Coronary artery (tissue), 2 donors: ENCODE results near the gene RERE.
A peak's percentile ranks its signal among the peaks of the same experiment; 100 is the strongest.
"Not testable (repeated sequence)": the region's sequence is repeated elsewhere in the genome, so short reads cannot be mapped to it uniquely, and the experiment has no call there.

Experiments used
- DNase-seq: peaks from one replicate; pipeline ENCODE4 v3.0.0-alpha.2; 2017; ENCODE audit warnings: low spot score
- H3K27ac ChIP-seq, 2 donors: fragments of 200-600 bp; sonication (generic); one replicate each; pipeline ENCODE4 v1.5.1; 2016 to 2019
- H3K4me3 ChIP-seq: fragments of 200-600 bp; sonication (generic); 2 replicates; pipeline ENCODE4 v1.5.1; 2016; ENCODE audit warnings: mild to moderate bottlenecking, moderate library complexity
- TF ChIP-seq, protein P1 (sequence below): fragments of 200-600 bp; sonication (generic); IDR thresholded peaks from one replicate; pipeline ENCODE4 v1.5.1; 2019; ENCODE audit warnings: antibody characterized with exemption

The RERE gene

DNA sequence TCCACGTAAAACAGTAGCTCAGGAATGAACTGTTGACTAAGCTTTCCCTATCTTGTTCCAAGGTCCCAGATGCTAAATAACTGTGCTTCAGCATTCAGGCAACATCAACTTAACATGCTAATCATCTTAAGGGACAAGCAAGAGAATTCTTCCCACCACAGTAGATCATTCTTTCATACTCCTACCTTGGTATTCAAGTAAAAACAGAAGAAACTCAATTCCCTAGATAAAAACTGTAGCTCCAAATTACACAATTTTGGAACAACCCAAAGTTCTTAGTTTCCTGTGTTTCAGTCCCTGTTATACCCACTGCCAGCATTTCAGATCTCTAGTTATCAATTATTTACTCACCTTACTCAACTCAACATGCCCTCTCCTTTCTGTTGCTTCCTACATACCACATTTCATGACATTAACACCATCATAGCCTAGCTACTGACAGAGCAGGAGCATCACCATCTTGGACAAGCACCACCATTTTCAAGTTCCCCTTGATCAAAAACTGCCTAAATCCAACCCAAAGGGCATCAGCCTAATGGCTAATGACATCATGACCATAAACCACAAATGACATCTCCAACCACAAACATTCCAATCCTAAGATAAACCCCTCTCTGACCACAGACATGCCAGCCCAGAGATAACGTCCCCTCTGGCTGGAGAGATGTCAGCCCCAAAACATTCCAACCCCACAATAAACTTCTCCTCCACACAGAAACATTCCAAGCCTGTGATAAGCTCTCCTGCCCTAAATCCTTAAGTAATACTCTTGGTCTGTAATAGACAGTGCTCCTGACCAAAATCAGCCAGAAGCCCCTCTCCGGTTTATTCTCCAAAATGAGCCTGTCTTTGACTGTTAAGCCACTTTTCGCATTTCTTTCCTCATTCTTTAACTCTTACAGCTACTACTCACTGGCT lies 191.2 kb downstream of the RERE start:
- Histone ChIP-seq H3K27ac (peak overlapping the region in 1 of 2 donors; percentile 52), H3K4me3 (no peak overlapping the region)
- TF ChIP-seq, protein P1, sequence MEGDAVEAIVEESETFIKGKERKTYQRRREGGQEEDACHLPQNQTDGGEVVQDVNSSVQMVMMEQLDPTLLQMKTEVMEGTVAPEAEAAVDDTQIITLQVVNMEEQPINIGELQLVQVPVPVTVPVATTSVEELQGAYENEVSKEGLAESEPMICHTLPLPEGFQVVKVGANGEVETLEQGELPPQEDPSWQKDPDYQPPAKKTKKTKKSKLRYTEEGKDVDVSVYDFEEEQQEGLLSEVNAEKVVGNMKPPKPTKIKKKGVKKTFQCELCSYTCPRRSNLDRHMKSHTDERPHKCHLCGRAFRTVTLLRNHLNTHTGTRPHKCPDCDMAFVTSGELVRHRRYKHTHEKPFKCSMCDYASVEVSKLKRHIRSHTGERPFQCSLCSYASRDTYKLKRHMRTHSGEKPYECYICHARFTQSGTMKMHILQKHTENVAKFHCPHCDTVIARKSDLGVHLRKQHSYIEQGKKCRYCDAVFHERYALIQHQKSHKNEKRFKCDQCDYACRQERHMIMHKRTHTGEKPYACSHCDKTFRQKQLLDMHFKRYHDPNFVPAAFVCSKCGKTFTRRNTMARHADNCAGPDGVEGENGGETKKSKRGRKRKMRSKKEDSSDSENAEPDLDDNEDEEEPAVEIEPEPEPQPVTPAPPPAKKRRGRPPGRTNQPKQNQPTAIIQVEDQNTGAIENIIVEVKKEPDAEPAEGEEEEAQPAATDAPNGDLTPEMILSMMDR, result no peak
- DNase-seq, result no peak

DNA sequence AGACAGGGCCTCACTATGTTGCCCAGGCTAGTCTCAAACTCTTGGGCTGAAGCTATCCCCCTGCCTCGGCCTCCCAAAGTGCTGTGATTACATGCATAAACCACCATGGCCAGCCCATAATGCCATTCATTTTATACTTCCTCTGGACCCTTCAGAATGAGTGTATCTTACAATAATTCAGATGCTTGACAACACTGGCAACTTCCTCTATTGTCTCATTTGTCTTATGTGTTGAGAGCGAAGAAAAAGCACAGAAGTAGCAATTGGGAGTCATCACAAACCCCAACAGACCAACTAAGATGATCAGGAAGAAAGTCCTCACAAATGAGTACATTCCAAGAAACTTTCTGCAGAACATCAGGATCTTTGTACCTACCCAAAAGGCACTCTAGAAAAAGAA lies 191.9 kb downstream of the RERE start:
- no peak overlapping the region for H3K27ac ChIP-seq
- no peak for DNase-seq
- TF ChIP-seq, protein P1, result no peak

DNA sequence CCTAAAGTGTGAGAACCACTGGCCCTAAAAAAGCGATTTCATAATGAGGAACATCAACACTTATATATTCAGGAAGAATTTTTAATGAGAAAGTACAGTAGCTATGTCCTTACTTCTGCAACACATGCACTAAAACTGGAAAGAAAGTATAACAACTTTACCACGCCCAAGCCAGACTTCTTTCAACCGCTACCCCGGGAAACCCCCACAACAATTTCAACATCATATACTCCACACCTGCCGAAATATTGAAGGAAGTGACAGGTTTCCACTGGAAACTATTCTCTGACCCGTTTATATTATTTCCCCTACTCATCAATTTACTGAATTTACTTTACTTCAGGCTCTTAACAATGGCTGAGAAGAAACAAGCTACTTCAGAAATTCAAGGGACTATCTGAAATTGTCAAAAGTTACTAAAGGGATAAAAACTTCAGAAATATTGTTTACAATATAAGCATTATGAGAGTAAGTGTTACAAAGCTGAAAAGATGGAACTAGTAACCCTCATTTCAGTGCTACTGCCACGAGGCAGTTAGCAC lies 193.7 kb downstream of the RERE start:
- DNase-seq, H3K4me3 ChIP-seq, H3K27ac ChIP-seq: not testable (repeated sequence)

More for the DNA sequence above, 191.9 kb downstream of the RERE start:
- H3K4me3 ChIP-seq, result no peak overlapping the region

DNA sequence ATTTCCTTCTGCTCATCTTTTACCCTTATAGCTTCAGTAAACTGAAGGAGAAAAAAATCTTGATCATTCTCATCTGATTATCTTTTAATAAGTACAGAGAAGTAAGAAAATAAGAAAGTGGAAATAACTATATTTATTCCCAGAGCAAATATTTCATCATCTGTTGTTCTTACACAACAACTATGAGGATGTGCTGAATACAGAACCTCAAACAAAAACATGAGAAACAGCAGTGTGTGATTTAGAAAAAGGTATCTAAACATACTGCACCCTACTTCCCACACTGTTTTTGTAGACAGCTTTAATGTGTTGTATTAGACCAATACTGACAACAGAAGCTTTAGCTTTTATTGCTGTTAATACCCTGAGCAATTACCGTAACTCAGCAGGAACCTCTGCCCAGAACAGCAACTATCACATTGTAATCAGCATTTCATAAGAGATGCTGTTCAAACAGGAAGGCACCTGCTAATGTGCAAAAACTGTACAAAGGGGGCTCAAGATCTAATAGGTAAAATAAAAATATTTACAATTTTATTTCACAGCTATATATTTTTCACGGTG lies 195.6 kb downstream of the RERE start:
- DNase-seq, H3K27ac ChIP-seq, H3K4me3 ChIP-seq: not testable (repeated sequence)

DNA sequence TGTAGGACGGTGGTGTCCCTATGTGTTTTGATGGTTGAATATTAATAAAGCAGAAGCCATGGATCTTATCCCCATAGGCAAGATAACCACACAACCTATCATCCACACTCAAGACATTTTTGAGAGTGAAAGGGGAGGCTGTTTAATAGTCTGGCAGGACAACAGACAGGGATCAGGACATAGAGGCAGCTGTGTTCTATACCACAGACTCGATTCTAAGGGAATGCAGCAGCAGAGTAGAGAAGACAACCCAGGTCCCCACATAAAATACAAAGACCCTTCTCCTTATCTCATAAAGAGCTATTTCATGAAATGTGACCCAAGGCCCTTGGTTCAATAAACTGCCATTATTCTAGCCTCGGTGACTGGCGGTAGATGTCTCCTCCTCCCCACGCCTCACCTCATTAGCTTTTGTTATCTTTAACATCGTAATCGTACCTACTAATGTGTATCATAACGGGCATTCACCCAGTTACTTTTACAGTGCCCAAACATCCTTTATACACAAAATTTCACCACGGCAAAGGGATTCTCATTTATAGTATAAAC lies 196.3 kb downstream of the RERE start:
- not testable (repeated sequence) for DNase-seq, H3K27ac ChIP-seq, H3K4me3 ChIP-seq

DNA sequence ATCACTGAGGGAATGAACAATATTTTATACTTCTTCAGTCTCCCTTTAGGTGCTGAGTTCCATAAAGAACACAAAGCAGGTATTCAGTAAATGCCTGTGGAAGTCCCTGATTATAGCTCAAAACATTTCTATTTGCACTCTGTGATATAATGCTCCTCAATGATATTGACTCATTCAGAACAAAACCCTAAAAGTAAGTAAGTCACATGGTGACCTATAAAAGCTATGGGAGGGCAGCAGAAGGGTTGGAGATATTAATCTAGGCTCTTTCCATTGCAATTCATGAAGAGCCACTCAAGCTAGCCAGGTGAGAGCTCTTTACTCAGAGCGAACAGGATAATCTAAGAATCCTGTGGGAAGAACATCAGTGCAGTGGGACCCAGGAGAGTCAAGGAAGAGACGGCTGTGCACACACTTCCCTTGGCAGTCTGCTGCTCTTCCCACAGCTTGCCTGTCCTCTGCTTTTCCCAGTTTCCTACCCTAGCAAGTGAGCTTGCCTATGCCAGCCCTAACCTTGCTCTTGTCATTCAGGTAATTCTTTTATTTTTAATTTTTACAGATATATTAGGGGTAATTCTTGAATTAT lies 197.4 kb downstream of the RERE start:
- H3K27ac ChIP-seq, H3K4me3 ChIP-seq, DNase-seq: not testable (repeated sequence)

DNA sequence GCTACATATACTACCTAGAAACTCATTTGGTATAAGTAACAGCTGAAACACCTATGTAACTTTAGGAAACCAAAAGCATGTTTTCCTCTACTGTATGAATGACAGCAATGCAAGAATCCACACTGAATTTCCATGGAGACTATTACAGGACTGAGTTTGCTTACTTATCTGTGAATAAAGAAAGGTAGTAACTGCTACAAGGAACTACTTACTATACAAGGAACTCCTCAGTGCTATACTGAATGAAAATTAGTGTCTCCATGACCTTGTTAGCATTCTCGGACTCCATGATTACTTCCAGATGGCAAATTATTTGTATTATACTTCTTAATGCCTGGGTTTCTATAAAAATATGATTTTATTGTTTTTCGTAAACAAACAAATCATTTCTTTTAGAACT lies 198.0 kb downstream of the RERE start:
- DNase-seq, H3K4me3 ChIP-seq, H3K27ac ChIP-seq: not testable (repeated sequence)

DNA sequence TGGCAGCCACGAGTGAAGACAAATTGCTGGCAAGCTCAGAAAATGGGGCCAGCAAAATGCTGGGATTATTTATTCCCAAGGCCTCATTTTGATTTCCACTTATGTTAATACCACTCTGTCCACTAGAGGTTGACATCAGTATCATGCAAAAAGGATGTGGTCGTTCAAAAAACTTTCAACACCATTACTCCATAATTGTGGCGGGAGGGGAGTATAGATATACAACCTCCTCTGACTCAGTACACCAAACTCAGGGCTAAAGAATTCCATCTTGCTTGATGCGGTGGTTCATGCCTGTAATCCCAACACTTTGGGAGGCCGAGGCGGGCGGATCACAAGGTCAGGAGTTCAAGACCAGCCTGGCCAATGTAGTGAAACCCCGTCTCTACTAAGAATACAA lies 200.6 kb downstream of the RERE start:
- not testable (repeated sequence) for H3K4me3 ChIP-seq

DNA sequence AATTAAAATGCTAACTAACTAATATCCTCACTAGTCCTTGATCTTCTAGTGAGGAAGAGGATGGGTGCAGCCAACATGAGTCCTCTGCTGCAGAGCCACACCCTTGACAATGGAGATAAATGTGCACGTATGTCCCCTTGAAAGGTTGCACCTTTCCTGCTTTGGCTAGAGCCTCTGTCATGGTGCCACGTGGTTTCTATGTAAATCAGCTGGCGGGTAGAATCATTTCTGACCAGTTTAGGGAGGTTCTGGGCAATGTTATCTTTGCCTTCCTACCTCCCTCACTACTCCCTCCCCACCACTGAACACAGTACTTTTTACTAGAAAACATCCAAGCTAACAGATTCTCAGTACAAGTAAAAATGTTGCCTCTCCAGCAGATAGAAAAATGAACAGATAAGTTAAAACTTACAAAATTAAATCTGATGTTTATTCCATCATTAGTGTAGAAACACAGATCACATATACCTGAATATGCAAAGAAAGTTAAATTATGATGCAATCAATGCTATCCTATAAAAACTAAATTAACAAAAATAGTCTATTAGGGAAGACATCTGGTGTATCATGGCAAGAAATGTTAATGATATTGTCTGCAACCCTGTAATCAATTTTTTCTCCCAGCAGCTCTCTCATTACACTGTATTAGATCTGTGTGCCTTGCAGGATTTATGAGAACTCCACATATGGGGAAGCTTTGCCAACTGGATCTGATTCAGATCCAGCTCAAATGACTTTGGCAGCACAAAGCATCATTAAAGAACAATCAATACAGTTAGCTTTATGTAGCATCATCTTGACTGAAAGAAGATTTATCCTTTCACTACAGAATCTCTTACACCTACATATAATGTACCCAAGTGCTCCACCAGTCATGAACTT lies 205.6 kb downstream of the RERE start:
- H3K27ac ChIP-seq, H3K4me3 ChIP-seq, DNase-seq: not testable (repeated sequence)

More for the DNA sequence above, 200.6 kb downstream of the RERE start:
- not testable (repeated sequence) for DNase-seq, H3K27ac ChIP-seq

DNA sequence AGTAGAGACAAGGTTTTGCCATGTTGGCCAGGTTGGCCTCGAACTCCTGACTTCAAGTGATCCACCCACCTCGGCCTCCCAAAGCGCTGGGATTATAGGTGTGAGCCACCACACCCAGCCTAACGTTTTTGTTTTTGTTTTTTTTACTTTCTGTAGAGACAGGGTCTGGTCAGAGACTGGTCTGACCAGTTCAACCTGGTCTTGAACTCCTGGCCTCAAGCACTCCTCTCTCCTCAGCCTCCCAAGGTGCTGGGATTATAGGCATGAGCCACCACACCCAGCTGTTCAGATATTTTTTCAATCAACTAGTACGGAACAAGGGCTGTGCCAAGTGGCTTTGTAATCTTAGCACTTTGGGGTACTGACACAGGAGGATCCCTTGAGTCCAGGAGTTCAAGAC lies 209.5 kb downstream of the RERE start:
- no peak for DNase-seq
- TF ChIP-seq, protein P1, result no peak
- Histone ChIP-seq H3K4me3 (no peak overlapping the region), H3K27ac (no peak overlapping the region)
